Stomach (tissue), 9 donors: Measurements from ENCODE around the gene COL3A1. TPM values are rescaled to one million over a fixed set of nuclear protein-coding genes. Genes with fewer than 3 reads are reported as not detected.

Experiments used
- DNase-seq, 2 donors: peaks; one replicate each; pipeline versions ENCODE4 v3.0.0 to v3.0.0-alpha.2; 2013 to 2019
- H3K27ac ChIP-seq, 5 donors: fragments of 200-600 bp in 4 of 5; sonication (generic) in 4 of 5; one replicate each; pipeline ENCODE4 v1.5.1; 2013 to 2019; ENCODE audit warnings: mild to moderate bottlenecking in 1 of 5, moderate library complexity in 1 of 5
- H3K27me3 ChIP-seq, 3 donors: fragments of 200-600 bp; sonication (generic); one replicate each; pipeline ENCODE4 v1.5.1; 2017 to 2019; ENCODE audit warnings: mixed run types in 1 of 3
- H3K36me3 ChIP-seq, 4 donors: fragments of 200-600 bp; sonication (generic); 1 replicate in 3 of 4; 2 replicates in 1 of 4; pipeline ENCODE4 v1.5.1; 2016 to 2019
- H3K4me1 ChIP-seq, 4 donors: fragments of 200-600 bp; sonication (generic); one replicate each; pipeline ENCODE4 v1.5.1; 2016 to 2019
- H3K4me3 ChIP-seq, 4 donors: fragments of 200-600 bp; sonication (generic) in 3 of 4; one replicate each; pipeline ENCODE4 v1.5.1; 2016 to 2019; ENCODE audit warnings: mild to moderate bottlenecking in 1 of 4
- H3K9me3 ChIP-seq, 4 donors: fragments of 200-600 bp; sonication (generic); one replicate each; pipeline ENCODE4 v1.5.1; 2016 to 2019
- EP300 ChIP-seq: sonication (generic); formaldehyde crosslinking; IDR thresholded peaks from one replicate; pipeline ENCODE4 v1.6.1; 2017; ENCODE audit warnings: antibody characterized with exemption
- POLR2A ChIP-seq, 4 donors: fragments of 450-650 bp; IDR thresholded peaks; one replicate each; pipeline ENCODE4 v1.6.1; 2016; ENCODE audit warnings: antibody characterized with exemption in 4 of 4, control low read depth in 2 of 4, mild to moderate bottlenecking in 1 of 4, moderate library complexity in 1 of 4
- POLR2AphosphoS5 ChIP-seq, 3 donors: sonication (generic); formaldehyde crosslinking; IDR thresholded peaks; one replicate each; pipeline ENCODE4 v1.6.1; 2016; ENCODE audit warnings: antibody characterized with exemption in 3 of 3
- WGBS, 5 donors: extraction: QIAGEN DNeasy Blood & Tissue Kit in 3 of 5; methylation state at CpG; one replicate each; pipeline versions ENCODE4 v1.1.5 to v1.1.7; 2013 to 2018; 5-methylcytosine and 5-hydroxymethylcytosine counted together
- intact Hi-C: fragments of 100-400 bp; cut with DNase I; formaldehyde crosslinking; loops from one replicate; pipeline ENCODE4 v1.15.1; 2023; ENCODE audit warnings: low total_unique reads
- polyA plus RNA-seq, 3 donors: library from polyadenylated mRNA; stranded (reverse); fragments of 200-250 nt; gene quantifications; one replicate each; pipeline ENCODE4 v1.2.3, GENCODE V29; 2013
- total RNA-seq, 5 donors: library from RNA; depleted of rRNA; stranded (reverse); fragments of >200 nt; gene quantifications; one replicate each; pipeline versions ENCODE4 v1.1.0 to v1.2.3, GENCODE V29; 2014 to 2016
- TF ChIP-seq, protein P1 (sequence below), 7 experiments: fragments of 450-650 bp in 4 of 7; fragments of 200-600 bp in 3 of 7; sonication (generic) in 3 of 7; IDR thresholded peaks; one replicate each; pipeline ENCODE4 v1.5.1; 2016 to 2019; ENCODE audit warnings: antibody characterized with exemption in 7 of 7, control low read depth in 2 of 7, mild to moderate bottlenecking in 1 of 7
- donor health status: healthy with polysubstance abuse.
- donor health status: Bipolar disorder and iron deficiency.
- donor health status: healthy.

Gene COL3A1
- total and polyA plus RNA-seq, 8 donors, result 60.7 to 7,728 (median 145) TPM

DNA sequence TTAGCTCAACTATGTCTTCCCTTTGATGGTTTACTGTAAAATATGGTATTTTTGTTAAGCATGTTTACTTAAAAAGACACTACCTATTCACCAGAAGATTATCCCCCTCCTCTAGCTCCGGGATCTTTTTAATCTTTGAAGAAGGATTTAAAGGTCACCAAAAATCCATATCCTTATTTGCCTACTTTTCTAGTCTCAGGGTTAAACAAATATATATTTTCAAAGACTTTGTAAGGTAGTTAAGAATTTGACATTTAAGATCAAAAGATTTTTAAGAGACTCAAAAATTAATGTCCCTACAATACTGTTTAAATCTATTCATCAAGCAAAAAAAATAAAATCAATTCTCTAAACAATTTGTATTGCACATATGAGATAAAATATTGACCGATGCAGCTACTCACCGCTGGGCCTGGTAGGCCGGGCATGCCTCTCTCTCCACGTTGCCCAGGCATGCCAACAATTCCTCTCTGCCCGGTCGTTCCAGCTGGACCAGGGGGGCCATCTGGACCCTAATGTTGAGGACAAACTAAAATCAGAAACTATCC is 76.1 kb downstream of the COL3A1 start:
- H3K27me3 ChIP-seq, result no peaks in the 10 kb centered on the region
- no peak for TF ChIP-seq POLR2AphosphoS5 (IDR thresholded peaks at IDR 0.05)
- no peak for TF ChIP-seq EP300
- TF ChIP-seq, protein P1, sequence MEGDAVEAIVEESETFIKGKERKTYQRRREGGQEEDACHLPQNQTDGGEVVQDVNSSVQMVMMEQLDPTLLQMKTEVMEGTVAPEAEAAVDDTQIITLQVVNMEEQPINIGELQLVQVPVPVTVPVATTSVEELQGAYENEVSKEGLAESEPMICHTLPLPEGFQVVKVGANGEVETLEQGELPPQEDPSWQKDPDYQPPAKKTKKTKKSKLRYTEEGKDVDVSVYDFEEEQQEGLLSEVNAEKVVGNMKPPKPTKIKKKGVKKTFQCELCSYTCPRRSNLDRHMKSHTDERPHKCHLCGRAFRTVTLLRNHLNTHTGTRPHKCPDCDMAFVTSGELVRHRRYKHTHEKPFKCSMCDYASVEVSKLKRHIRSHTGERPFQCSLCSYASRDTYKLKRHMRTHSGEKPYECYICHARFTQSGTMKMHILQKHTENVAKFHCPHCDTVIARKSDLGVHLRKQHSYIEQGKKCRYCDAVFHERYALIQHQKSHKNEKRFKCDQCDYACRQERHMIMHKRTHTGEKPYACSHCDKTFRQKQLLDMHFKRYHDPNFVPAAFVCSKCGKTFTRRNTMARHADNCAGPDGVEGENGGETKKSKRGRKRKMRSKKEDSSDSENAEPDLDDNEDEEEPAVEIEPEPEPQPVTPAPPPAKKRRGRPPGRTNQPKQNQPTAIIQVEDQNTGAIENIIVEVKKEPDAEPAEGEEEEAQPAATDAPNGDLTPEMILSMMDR (IDR thresholded peaks at IDR 0.05), result no peak
- no peak for TF ChIP-seq POLR2A (IDR thresholded peaks at IDR 0.05)
- H3K4me3 ChIP-seq, result no peak overlapping the region
- 59 to 84% (median 67%) methylated on average over 6 to 7 of the region's 7 CpGs for WGBS, 5 donors
- peaks cover 6 to 44% (median 32%) of the 10 kb centered on the region in 4 donors for H3K36me3 ChIP-seq
- intact Hi-C loops, result no loop called here
- H3K27ac ChIP-seq, result no peak overlapping the region
- no peak for DNase-seq
- H3K4me1 ChIP-seq, result no peaks in the 10 kb centered on the region
- no peaks in the 10 kb centered on the region for H3K9me3 ChIP-seq

DNA sequence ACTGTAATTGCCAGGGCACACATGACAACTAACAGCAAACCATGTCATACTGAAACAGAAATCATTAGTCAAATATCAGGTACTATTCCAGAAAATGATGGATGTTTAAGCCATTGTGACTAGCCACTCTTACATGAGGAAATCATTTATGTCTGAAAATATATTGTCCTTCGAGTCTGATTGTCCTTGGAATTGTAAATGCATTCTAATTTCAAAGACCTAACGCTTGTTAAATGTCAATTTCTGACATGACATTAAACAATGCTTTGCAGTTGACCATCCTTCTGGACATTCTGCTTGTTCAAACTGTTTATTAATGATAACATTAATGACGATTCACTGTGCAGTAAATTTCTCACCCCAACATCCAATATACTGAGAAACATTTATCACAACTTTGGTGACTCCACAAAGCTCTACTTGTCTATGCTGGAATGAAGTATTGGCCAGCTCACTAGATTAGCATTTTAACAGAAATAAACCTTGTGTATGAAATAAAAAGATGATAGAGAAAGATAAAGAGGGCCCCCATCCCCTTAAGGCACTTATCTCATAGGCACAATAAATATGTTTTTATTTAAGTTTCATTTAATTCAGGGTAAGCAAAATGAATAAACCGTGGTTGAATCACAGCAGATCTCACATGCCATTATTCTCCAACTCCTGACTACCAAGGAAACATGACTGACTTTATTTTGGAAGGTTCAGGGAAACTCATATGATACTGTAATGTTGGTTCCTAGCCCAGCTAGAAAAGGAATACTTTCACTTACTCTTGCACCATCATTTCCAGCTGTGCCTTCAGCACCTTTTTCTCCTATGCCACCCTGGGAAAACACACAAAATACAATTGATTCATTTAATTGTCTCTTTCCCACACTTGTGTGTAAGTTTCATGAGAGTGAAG is 82.3 kb downstream of the COL3A1 start:
- no peak for DNase-seq
- peaks cover 0 to 19% (median 11%) of the 10 kb centered on the region in 4 donors for H3K4me1 ChIP-seq
- H3K27me3 ChIP-seq, result no peaks in the 10 kb centered on the region
- intact Hi-C loops, result no loop called here
- 56 to 67% (median 58%) methylated on average over 4 of the region's 4 CpGs for WGBS, 5 donors
- TF ChIP-seq POLR2A (IDR thresholded peaks at IDR 0.05), result no peak
- no peak for TF ChIP-seq POLR2AphosphoS5 (IDR thresholded peaks at IDR 0.05)
- TF ChIP-seq, protein P1 (IDR thresholded peaks at IDR 0.05), result no peak
- TF ChIP-seq EP300, result no peak
- H3K4me3 ChIP-seq, result no peak overlapping the region
- no peak overlapping the region for H3K27ac ChIP-seq
- H3K9me3 ChIP-seq, result no peaks in the 10 kb centered on the region
- peaks cover 6 to 26% (median 18%) of the 10 kb centered on the region in 4 donors for H3K36me3 ChIP-seq

DNA sequence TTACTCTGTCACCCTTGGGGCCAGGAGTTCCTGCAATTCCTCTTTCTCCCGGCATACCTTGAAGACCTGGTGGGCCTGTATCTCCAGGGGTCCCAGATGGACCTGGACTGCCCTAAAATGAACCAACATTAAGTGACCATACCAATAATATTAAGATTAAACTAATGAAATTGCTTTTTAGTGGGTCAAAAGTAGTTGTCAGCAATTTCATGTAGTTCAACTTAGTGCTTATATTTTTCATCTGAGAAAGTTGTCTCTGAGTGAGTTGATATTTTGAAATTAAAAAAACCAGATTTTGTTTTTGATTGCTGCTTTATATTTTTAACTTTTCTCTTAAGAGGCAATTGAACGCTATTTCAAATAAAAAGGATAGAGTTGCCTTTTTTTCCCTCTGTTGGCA is 83.1 kb downstream of the COL3A1 start:
- H3K27ac ChIP-seq, result no peak overlapping the region
- DNase-seq, result no peak
- peaks cover 0 to 19% (median 11%) of the 10 kb centered on the region in 4 donors for H3K4me1 ChIP-seq
- no peaks in the 10 kb centered on the region for H3K27me3 ChIP-seq
- TF ChIP-seq EP300 (no peak), POLR2A (IDR thresholded peaks at IDR 0.05) (no peak), POLR2AphosphoS5 (IDR thresholded peaks at IDR 0.05) (no peak)
- TF ChIP-seq, protein P1 (IDR thresholded peaks at IDR 0.05), result no peak
- no peaks in the 10 kb centered on the region for H3K9me3 ChIP-seq
- 92 to 96% (median 93%) methylated on average over 2 of the region's 2 CpGs for WGBS, 5 donors
- H3K36me3 ChIP-seq, result peaks cover 6 to 23% (median 12%) of the 10 kb centered on the region in 4 donors
- intact Hi-C loops, result no loop called here
- no peak overlapping the region for H3K4me3 ChIP-seq

DNA sequence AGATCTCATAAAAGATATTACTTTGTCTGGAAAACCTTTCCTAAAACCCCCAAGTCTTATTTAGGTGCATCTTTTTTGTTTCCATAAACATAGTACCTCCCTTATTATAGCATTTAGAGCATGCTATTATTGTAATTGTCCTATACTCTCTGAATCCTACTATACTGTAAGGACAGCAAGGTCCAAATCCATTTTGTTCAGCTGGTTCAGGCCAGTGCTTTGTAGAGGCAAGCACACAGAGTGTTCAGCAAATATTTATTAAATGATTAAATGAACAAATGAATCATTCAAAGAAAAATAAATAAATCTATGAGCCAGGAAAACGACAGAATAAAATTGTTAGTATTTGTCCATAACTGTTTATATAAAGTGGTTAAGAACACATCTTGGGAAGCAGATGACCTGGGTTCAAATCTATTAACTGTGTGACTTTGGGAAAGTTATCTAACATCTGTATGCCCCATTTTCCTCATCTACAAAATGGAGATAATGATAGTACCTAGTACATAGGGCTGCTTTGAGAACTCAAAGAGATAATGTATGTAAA is 86.0 kb downstream of the COL3A1 start:
- 9 to 31% (median 19%) methylated on average over 1 of the region's 1 CpG for WGBS, 5 donors
- H3K4me3 ChIP-seq, result no peak overlapping the region
- TF ChIP-seq POLR2AphosphoS5 (IDR thresholded peaks at IDR 0.05) (peak in 1 of 3 donors; percentile 27), EP300 (no peak)
- TF ChIP-seq, protein P1 (IDR thresholded peaks at IDR 0.05), result no peak
- H3K9me3 ChIP-seq, result no peaks in the 10 kb centered on the region
- no peaks in the 10 kb centered on the region for H3K27me3 ChIP-seq
- H3K36me3 ChIP-seq, result peaks cover 5 to 31% (median 21%) of the 10 kb centered on the region in 4 donors
- DNase-seq, result no peak
- intact Hi-C loops, result no loop called here
- peak overlapping the region in 3 of 5 donors; percentile 1 to 28 (median 18) for H3K27ac ChIP-seq
- peaks cover 0 to 19% (median 11%) of the 10 kb centered on the region in 4 donors for H3K4me1 ChIP-seq
